ENCODE data around the gene SGSM1. TPM values are rescaled to one million over a fixed set of nuclear protein-coding genes. Genes with fewer than 3 reads are reported as not detected.

Gene SGSM1
- total RNA-seq, 1 experiment from 2014 or later: 0.29 TPM

DNA sequence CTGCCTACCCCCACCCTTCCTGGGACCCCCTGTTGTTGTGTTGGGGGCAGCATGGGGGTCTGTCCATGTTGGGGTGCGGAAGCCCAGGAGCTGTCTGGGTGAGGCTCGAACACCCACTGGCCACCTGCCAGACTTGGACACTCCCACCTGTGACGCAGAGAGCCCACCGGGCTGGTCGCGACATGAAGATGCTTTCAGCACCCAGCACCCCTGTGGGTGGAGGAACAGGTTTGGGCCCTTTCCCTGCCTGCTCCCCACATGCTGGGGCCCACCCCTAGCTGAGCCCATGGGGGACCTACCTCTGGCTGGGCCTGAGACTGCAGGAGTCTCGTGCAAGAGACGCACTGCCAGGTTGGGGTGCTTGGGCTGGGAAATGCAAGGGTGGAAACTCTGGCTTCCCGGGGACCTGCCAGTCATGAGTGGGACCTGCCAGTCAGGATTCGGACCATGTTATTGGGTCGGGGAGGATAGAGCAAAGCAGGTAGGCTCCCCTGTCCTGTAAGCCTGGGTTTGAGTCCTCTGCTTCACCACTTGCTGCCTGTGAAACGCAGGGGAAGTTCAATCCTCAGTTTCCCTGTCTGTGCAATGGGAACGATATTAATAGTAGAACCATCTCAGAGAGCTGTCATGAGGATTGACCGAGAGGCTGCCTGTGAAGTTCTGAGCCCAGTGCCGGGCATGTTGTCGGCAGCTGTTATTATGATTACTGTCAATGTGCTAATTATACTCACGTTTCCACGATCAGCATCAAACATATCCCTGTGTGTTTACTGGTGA lies 170.6 kb downstream of the SGSM1 start:
- Histone ChIP-seq H3K9me2 (replicated peaks; ENCODE audit: low read length) (no peaks in the 10 kb centered on the region), H4K20me1 (ENCODE audit: low read length) (no peaks in the 10 kb centered on the region), H3K27ac (ENCODE audit: low read length) (no peak overlapping the region), H3K79me2 (ENCODE audit: low read length) (peaks cover 54% of the 10 kb centered on the region), H3K4me2 (ENCODE audit: low read length) (no peak overlapping the region), H3K4me3 (ENCODE audit: low read length) (no peak overlapping the region), H3K36me3 (ENCODE audit: low read depth, low read length) (no peaks in the 10 kb centered on the region), H3K9me3 (ENCODE audit: low read length) (no peaks in the 10 kb centered on the region), H3K4me1 (ENCODE audit: insufficient read depth, low read length) (no peaks in the 10 kb centered on the region), H3K9ac (ENCODE audit: low read length) (no peak overlapping the region), H3K27me3 (ENCODE audit: low read length) (no peaks in the 10 kb centered on the region), H2AFZ (ENCODE audit: low read length) (no peak overlapping the region), H3F3A (ENCODE audit: low read length, unreplicated experiment) (no peaks in the 10 kb centered on the region)
- intact Hi-C loops (cut with micrococcal nuclease): no loop called here
- TF ChIP-seq EZH2phosphoT487 (IDR thresholded peaks at IDR 0.05; ENCODE audit: borderline replicate concordance, low read length): no peak
- TF ChIP-seq EZH2 (IDR thresholded peaks at IDR 0.05; ENCODE audit: low read length, unreplicated experiment): no peak
- TF ChIP-seq, protein P1, sequence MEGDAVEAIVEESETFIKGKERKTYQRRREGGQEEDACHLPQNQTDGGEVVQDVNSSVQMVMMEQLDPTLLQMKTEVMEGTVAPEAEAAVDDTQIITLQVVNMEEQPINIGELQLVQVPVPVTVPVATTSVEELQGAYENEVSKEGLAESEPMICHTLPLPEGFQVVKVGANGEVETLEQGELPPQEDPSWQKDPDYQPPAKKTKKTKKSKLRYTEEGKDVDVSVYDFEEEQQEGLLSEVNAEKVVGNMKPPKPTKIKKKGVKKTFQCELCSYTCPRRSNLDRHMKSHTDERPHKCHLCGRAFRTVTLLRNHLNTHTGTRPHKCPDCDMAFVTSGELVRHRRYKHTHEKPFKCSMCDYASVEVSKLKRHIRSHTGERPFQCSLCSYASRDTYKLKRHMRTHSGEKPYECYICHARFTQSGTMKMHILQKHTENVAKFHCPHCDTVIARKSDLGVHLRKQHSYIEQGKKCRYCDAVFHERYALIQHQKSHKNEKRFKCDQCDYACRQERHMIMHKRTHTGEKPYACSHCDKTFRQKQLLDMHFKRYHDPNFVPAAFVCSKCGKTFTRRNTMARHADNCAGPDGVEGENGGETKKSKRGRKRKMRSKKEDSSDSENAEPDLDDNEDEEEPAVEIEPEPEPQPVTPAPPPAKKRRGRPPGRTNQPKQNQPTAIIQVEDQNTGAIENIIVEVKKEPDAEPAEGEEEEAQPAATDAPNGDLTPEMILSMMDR (conservative IDR thresholded peaks at IDR 0.05; ENCODE audit: low read depth, low read length): no peak
- DNase-seq: no peak
- ChIA-PET CTCF (no interaction called here), POLR2A (ENCODE audit: unreplicated experiment) (no interaction called here)
- BruUV-seq (replicated peaks): no TSS peak
- ATAC-seq: no peak

Other genes starting within 250 kb of the SGSM1 start
- gene LRRC75B, start 213.1 kb upstream of the SGSM1 start, total RNA-seq (2014; rRNA removed): 4.5 and 7.7 TPM in 2 replicates
- 2.2 and 3.7 TPM in 2 replicates for gene GGT1, start 203.0 kb upstream of the SGSM1 start, total RNA-seq (2014; rRNA removed)
- gene PIWIL3, start 31.5 kb upstream of the SGSM1 start, total RNA-seq (2014; rRNA removed): not detected in 2 replicates
- not detected in 2 replicates for gene LHFPL7, start 140.5 kb downstream of the SGSM1 start, total RNA-seq (2014; rRNA removed)
- 18.6 and 22.1 TPM in 2 replicates for gene KIAA1671, start 146.5 kb downstream of the SGSM1 start, total RNA-seq (2014; rRNA removed)